Stimulated activated CD4-positive, alpha-beta T cell treated with anti-CD3 and anti-CD28 coated beads, Interleukin-1b, Interleukin-23, amount 100 ng/mL, for 48 hours (primary cell): ENCODE measurements around the gene DCLRE1B.

Source experiments
- DNase-seq: peaks from one replicate; pipeline ENCODE4 v3.0.0-alpha.2; 2020

The DCLRE1B gene

DNA sequence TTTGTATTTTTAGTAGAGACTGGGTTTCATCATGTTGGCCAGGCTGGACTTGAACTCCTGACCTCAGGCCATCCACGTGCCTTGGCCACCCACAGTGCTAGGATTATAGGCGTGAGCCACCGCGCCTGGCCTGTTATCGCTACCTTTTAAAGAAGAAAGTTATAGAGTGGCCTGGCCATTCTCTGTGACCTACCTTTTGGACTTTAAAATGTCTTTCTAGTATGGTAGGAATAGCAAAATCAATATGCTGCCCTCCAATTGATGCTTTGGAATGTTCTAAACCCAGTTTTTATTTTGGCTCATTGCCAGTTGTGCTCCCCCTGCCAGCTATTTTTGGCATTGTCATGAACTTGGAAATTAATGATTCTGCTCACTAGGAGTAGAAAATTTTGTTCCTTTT, 43.9 kb downstream of the DCLRE1B start:
- no peak for DNase-seq

DNA sequence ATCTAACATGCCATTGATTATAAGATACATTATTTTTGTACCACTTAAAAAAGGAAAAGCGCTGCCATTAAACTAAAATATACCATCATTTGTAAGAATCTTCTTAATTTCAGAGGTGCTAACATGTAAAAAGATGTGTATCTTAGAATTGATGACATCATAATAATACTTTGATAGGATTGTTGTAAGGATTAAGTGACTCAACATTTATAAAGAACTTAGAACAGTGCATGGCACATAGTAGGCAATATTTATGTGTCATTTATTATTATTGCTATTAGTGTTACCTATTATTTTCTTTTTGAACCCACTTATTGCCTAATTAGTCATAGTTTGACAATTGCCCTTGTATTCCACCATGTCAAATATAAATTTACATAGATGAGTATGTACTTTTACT, 45.8 kb downstream of the DCLRE1B start:
- DNase-seq: no peak

DNA sequence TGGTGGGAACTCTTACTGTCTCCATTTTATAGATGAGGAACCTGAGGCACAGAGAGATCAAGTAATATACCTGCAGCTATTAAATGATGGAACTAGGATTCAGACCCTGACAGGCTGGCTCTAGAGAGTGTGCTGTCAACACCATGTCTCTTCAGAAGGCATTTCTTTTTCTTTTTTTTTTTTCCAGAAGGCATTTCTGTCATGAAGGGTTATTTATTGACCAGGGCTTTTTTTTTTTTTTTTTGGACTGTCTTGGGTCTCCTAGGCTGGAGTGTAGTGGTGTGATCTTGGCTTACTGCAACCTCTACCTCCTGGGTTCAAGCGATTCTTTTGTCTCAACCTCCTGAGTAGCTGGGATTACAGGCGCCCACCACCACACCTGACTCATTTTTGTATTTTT, 46.6 kb downstream of the DCLRE1B start:
- no peak for DNase-seq

DNA sequence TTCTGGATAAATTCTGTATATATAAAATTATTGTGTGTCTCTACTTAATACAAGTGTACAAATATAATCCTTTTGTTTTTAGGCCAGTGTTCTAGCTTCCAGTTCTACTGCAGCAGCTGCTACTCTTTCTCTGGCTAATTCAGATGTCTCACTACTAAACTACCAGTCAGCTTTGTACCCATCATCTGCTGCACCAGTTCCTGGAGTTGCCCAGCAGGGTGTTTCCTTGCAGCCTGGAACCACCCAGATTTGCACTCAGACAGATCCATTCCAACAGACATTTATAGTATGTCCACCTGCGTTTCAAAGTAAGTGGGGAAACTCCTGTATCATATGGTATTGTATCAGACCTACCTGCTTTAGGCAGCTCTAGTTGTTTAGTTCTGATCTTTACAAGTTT, 52.9 kb downstream of the DCLRE1B start:
- DNase-seq: no peak

DNA sequence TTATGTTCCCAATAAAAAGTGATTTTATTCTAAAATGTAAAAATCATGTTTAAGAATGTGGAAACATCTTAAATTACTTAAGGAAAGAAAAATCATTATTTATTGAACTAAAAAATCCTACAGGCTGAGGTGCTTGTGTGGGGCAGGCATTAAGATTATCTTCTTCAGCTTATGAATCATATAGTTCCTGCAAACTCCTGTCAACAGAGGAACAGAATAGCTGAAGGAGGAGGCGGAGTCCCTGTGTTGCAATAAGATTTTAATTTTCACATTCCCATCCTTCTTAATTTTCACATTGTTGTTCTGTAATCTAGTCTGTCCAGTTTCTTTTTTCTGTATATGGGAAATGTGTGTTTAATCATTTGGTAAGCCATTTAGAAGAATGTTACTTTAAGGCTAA, 53.6 kb downstream of the DCLRE1B start:
- no peak for DNase-seq

DNA sequence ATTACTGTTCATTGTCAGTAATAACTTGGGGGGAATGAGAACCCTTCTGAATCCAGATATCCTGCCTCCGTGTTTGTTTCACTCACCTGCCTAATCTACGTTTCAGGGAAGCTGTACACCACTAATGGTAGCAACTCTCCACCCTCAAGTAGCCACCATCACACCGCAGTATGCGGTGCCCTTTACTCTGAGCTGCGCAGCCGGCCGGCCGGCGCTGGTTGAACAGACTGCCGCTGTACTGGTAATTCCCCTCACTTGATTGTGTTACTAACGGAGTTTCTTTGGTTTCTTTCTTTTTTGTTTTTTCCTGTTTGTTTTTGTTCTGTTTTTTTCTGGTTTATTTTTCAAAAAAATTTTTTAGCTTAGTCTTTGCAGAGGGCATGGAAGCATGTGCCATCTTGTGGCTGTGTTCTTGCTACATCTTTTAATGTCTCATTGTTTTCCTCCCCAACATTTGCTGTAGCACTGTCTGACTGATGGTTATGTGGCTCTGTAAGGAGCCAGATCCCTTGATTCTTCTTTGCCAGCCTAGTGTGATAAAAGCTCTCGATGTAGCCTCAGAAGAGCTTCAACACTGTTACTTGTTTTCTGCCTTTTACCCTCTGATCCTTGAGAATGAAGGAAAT, 58.3 kb downstream of the DCLRE1B start:
- no peak for DNase-seq
